GM23338 (cell line): ENCODE data around the gene AGRN. TPM values are rescaled to one million over a fixed set of nuclear protein-coding genes. Genes with fewer than 3 reads are reported as not detected.

Experiments
- ATAC-seq: fragments of 200-7000 bp; cut with Tn5 transposase; 3 replicates; pipeline ENCODE4 v1.9.1; 2020
- DNase-seq: peaks from one replicate; pipeline ENCODE4 v3.0.0-alpha.2; 2015; ENCODE audit warnings: low spot score
- H2AFZ ChIP-seq: fragments of 200-600 bp; sonication (generic); 2 replicates; pipeline ENCODE4 v1.8.0; 2016; ENCODE audit warnings: antibody characterized with exemption, mild to moderate bottlenecking, moderate library complexity
- H3F3A ChIP-seq: fragments of 200-600 bp; sonication (generic); replicated peaks from 2 replicates; pipeline ENCODE4 v1.8.0; 2017; ENCODE audit warnings: antibody characterized with exemption, mixed run types, low read depth
- H3K27ac ChIP-seq: fragments of 200-600 bp; sonication (generic); 2 replicates; pipeline ENCODE4 v1.6.1; 2016; ENCODE audit warnings: low read depth
- H3K27me3 ChIP-seq: fragments of 200-600 bp; sonication (generic); 2 replicates; pipeline ENCODE4 v1.8.0; 2016; ENCODE audit warnings: mild to moderate bottlenecking, mixed run types, moderate library complexity; ENCODE audit not compliant: insufficient read depth
- H3K36me3 ChIP-seq: fragments of 200-600 bp; sonication (generic); 2 replicates; pipeline ENCODE4 v1.8.0; 2016; ENCODE audit warnings: mild to moderate bottlenecking; ENCODE audit not compliant: insufficient read depth
- H3K4me1 ChIP-seq: fragments of 200-600 bp; sonication (generic); 2 replicates; pipeline ENCODE4 v1.8.0; 2016; ENCODE audit warnings: mild to moderate bottlenecking, moderate library complexity; ENCODE audit not compliant: insufficient read depth
- H3K4me2 ChIP-seq: fragments of 200-600 bp; sonication (generic); 2 replicates; pipeline ENCODE4 v1.7.1; 2017; ENCODE audit warnings: mixed run types
- H3K4me3 ChIP-seq: fragments of 200-600 bp; sonication (generic); 2 replicates; pipeline ENCODE4 v1.6.1; 2016; ENCODE audit warnings: mixed run types
- H3K79me2 ChIP-seq: fragments of 200-600 bp; sonication (generic); replicated peaks from 2 replicates; pipeline ENCODE4 v1.8.0; 2017; ENCODE audit warnings: mild to moderate bottlenecking; ENCODE audit not compliant: insufficient read depth
- H3K9me2 ChIP-seq: fragments of 200-600 bp; sonication (generic); 2 replicates; pipeline ENCODE4 v1.8.0; 2017; ENCODE audit not compliant: insufficient read depth
- H4K20me1 ChIP-seq: fragments of 200-600 bp; sonication (generic); replicated peaks from 2 replicates; pipeline ENCODE4 v1.8.0; 2017; ENCODE audit warnings: mild to moderate bottlenecking; ENCODE audit not compliant: insufficient read depth
- H3K27ac Mint-ChIP-seq: 2 replicates; pipeline ENCODE4 v1.8.0; 2020; ENCODE audit warnings: inconsistent platforms, mild to moderate bottlenecking, moderate library complexity, mixed read lengths
- H3K27me3 Mint-ChIP-seq: 3 replicates; pipeline ENCODE4 v1.8.0; 2022; ENCODE audit warnings: low read depth, mild to moderate bottlenecking, moderate library complexity, mixed read lengths, inconsistent platforms; ENCODE audit not compliant: insufficient read depth, poor library complexity
- H3K36me3 Mint-ChIP-seq: 3 replicates; pipeline ENCODE4 v1.8.0; 2021; ENCODE audit warnings: low read depth, mild to moderate bottlenecking, inconsistent platforms, moderate library complexity, mixed read lengths
- H3K4me1 Mint-ChIP-seq: 3 replicates; pipeline ENCODE4 v1.8.0; 2020; ENCODE audit warnings: mild to moderate bottlenecking, inconsistent platforms, mixed read lengths
- H3K4me3 Mint-ChIP-seq: 3 replicates; pipeline ENCODE4 v1.8.0; 2021; ENCODE audit warnings: moderate library complexity, mild to moderate bottlenecking, inconsistent platforms, mixed read lengths
- H3K9me3 Mint-ChIP-seq: 3 replicates; pipeline ENCODE4 v1.8.0; 2020; ENCODE audit warnings: moderate library complexity, mild to moderate bottlenecking, inconsistent platforms, mixed read lengths
- CREB1 ChIP-seq: fragments of 250-450 bp; sonication (Bioruptor Pico); IDR thresholded peaks from 2 replicates; pipeline ENCODE4 v1.5.0; 2020; ENCODE audit warnings: low read depth, mild to moderate bottlenecking, moderate library complexity
- CTCF ChIP-seq, 2 experiments: fragments of 200-600 bp in 1 of 2; sonication (generic) in 1 of 2; conservative IDR thresholded peaks; 2 replicates each; pipeline versions ENCODE4 v1.5.1 to v1.6.1; 2016 to 2017; ENCODE audit warnings: antibody characterized with exemption in 2 of 2, low read depth in 2 of 2, mild to moderate bottlenecking in 2 of 2, moderate library complexity in 1 of 2
- EZH2phosphoT487 ChIP-seq: fragments of 200-600 bp; sonication (generic); IDR thresholded peaks from one replicate; pipeline ENCODE4 v1.8.1; 2018; ENCODE audit warnings: antibody characterized with exemption; ENCODE audit not compliant: unreplicated experiment
- JUNB ChIP-seq: IDR thresholded peaks from one replicate; pipeline ENCODE4 v1.6.1; 2016; ENCODE audit warnings: antibody characterized with exemption; ENCODE audit not compliant: unreplicated experiment
- ZNF114 ChIP-seq: fragments of 250-450 bp; sonication (Bioruptor Pico); IDR thresholded peaks from 2 replicates; pipeline ENCODE4 v1.5.0; 2020; ENCODE audit warnings: mild to moderate bottlenecking, moderate library complexity
- ZNF462 ChIP-seq: fragments of 250-450 bp; sonication (Bioruptor Pico); IDR thresholded peaks from 2 replicates; pipeline ENCODE4 v1.5.0; 2020; ENCODE audit warnings: mild to moderate bottlenecking, moderate library complexity
- polyA plus RNA-seq: library from polyadenylated mRNA; unstranded; fragments of >200 nt; fragmentation: Nextera tagmentation; extraction: Ambion mirVana; gene quantifications from 2 replicates; pipeline ENCODE4 v1.2.1, GENCODE V29; 2016
- total RNA-seq: library from RNA; depleted of rRNA; stranded (reverse); fragments of >200 nt; shearing (Covaris generic); gene quantifications from 2 replicates; pipeline ENCODE4 v1.2.3, GENCODE V29; 2014

Gene AGRN
- total and polyA plus RNA-seq, 2 experiments from 2014 or later: 12.3 to 185 TPM

DNA sequence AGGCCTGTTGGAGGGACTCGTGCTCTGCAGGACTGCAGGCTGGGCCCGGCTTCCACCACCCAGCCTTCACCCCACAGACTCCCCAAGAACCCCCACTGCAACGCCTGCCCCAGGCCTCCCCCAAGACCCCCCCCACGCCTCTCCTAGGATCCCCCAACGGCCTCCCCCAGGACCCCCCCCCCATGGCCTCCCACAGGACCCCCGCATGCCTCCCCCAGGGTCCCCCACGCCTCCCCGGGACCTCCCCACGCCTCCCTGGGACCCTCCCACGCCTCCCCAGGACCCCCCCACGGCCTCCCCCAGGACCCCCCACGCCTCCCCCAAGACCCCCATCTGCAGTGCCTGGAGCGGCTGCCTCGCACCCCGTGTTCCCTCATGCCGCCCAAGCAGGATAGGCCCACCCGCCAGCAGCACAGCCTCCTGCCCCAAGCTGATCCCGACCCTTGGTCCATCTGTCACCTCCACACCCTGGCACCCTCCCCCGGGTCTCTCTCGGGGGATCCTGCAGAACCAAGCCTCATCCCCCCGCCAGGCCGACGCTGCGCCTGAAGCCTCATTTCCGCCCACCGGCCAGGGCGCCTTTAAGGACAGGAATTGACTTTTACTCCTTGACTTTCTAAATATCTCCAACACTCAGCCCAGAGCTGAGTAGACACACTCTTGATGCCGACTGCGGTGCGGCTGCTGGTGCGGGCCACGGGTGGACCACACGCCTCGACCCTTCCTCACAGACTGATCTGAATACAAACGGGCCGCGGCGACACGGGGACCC lies 68.3 kb downstream of the AGRN start (continued):
- TF ChIP-seq ZNF462 (CRISPR knock-in tag) (no peak), CREB1 (no peak)

DNA sequence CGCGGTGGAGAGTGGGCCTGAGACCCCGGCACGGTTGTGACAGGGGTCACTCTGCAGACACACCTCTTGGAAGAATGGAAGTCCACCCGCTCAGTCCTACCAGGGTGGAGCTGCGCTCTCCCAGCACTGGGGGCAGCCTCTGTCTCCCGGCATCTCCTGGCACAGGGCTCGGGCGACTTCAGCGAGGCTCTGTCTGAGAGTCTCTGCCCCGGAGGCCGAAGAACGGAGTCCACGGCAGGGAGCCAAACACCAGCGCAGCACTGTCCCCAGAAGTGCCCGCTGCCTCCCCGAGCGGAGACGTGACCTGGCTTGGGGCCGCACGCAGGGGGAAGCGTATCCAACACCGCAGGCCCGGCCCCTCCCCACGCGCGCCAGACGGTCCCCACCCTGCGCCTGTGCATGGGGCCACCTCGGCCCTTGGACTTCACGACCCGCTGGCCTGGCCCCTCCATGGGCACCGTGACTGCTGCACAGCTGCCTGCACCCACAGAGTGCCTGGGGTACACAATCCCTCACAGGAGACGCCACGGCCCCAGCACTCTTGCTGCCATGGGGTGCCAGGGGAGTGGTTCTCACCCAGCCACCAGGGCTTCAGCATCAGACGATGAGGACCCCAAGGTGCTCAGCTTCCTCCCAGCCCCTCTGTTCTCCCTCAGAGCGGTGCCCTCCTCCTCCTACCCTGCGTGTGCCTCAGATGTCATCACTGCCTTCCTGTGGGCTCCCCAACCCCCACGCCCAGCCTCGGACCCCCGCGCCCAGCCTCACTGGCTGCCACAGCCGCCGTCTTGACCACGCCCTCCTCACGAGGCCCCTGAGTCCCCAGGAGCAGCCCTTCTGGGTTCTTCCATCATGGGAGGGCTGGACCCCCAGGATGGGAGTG lies 69.1 kb downstream of the AGRN start:
- Mint-ChIP-seq H3K4me1 (no peaks in the 10 kb centered on the region), H3K4me3 (no peak overlapping the region), H3K27me3 (peaks cover 12% of the 10 kb centered on the region), H3K9me3 (peaks cover 5% of the 10 kb centered on the region), H3K36me3 (peaks cover 4% of the 10 kb centered on the region; the same call in 2 of the 3 replicates), H3K27ac (no peak overlapping the region)
- no peaks in the 10 kb centered on the region for H3F3A ChIP-seq
- H3K4me3 ChIP-seq: no peak overlapping the region
- no peaks in the 10 kb centered on the region for H3K9me2 ChIP-seq
- no peak overlapping the region for H3K4me2 ChIP-seq
- H4K20me1 ChIP-seq: no peaks in the 10 kb centered on the region
- H3K79me2 ChIP-seq: no peaks in the 10 kb centered on the region
- no peak overlapping the region for H3K27ac ChIP-seq
- H2AFZ ChIP-seq: no peak overlapping the region
- H3K27me3 ChIP-seq: no peaks in the 10 kb centered on the region
- DNase-seq (no peak), ATAC-seq (no peak; the same call in 2 of the 3 replicates)
- H3K4me1 ChIP-seq: no peaks in the 10 kb centered on the region
- no peaks in the 10 kb centered on the region for H3K36me3 ChIP-seq
- TF ChIP-seq EZH2phosphoT487 (no peak), CTCF (conservative IDR thresholded peaks at IDR 0.05; ENCODE audit: low read depth in 2 of 2) (no peak), ZNF114 (CRISPR knock-in tag) (no peak), JUNB (no peak)
